ENCODE data around the gene TEDC1. TPM values are rescaled to one million over a fixed set of nuclear protein-coding genes. Genes with fewer than 3 reads are reported as not detected.

The TEDC1 gene
- polyA plus RNA-seq, 1 of the 3 experiments (the other 2 are of a cell fraction), result 13.4 TPM

DNA sequence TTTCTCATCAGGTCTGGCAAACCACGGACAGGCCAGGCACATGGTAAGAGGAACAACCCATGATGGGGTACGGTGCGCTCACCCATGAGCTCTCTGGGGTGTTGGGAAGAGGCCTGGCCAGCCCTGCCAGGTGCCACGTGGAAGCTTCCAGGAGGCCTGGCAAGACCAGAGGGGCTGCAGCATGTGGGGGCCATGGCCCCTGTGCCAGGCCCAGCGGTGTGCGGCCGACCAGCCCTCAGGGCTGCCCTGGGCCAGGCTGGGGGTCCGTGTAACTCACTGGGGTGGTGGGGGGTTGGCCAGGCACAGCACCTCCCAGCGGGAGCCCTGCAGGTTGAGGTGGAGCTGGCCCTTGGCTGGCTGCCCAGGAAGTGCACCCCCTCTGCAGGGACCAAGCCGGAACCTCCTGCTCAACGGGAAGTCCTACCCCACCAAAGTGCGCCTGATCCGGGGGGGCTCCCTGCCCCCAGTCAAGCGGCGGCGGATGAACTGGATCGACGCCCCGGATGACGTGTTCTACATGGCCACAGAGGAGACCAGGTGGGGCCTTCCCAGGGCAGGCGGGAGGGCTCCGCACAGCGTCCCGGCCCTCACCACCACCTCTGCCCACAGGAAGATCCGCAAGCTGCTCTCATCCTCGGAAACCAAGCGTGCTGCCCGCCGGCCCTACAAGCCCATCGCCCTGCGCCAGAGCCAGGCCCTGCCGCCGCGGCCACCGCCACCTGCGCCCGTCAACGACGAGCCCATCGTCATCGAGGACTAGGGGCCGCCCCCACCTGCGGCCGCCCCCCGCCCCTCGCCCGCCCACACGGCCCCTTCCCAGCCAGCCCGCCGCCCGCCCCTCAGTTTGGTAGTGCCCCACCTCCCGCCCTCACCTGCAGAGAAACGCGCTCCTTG, 21.3 kb upstream of the TEDC1 start:
- Histone ChIP-seq H3K4me1 (ENCODE audit: control insufficient read depth in 1 of 2, insufficient read depth in 2 of 2, low read depth in 1 of 2, low read length in 1 of 2) (peaks cover 5 to 71% of the 10 kb centered on the region in 2 experiments; a peak in 3 of 4 replicates), H3K27ac (ENCODE audit: low read depth in 2 of 2, low read length in 1 of 2) (peak overlapping the region in 1 of 2 experiments; percentile 99; a peak in 2 of 4 replicates), H3K27me3 (ENCODE audit: insufficient read depth) (no peaks in the 10 kb centered on the region), H3K4me2 (no peak overlapping the region), H3F3A (replicated peaks; ENCODE audit: insufficient read depth) (peaks cover 3% of the 10 kb centered on the region), H4K20me1 (ENCODE audit: insufficient read depth) (no peaks in the 10 kb centered on the region), H2AFZ (ENCODE audit: low read depth) (no peak overlapping the region), H3K9ac (no peak overlapping the region), H3K9me2 (no peaks in the 10 kb centered on the region), H3K79me2 (ENCODE audit: insufficient read depth) (no peaks in the 10 kb centered on the region), H3K4me3 (ENCODE audit: low read depth in 2 of 2, low read length in 1 of 2) (no peak overlapping the region), H3K9me3 (no peaks in the 10 kb centered on the region), H3K36me3 (replicated peaks in 1 of 2; ENCODE audit: control insufficient read depth in 1 of 2, insufficient read depth in 2 of 2, low read length in 1 of 2) (peaks cover under 1 to 46% of the 10 kb centered on the region in 2 experiments)
- TF ChIP-seq REST (IDR thresholded peaks at IDR 0.05; ENCODE audit: low read depth, low read length), result no peak
- no peak for TF ChIP-seq MEF2A (IDR thresholded peaks at IDR 0.05; ENCODE audit: borderline replicate concordance, low read depth)
- TF ChIP-seq USF1 (IDR thresholded peaks at IDR 0.05; ENCODE audit: borderline replicate concordance, low read depth), result no peak
- no peak for TF ChIP-seq POLR2AphosphoS5 (IDR thresholded peaks at IDR 0.05; ENCODE audit: low read depth, low read length)
- TF ChIP-seq RAD21 (IDR thresholded peaks at IDR 0.05; ENCODE audit: low read length), result no peak
- no peak for TF ChIP-seq ELF1 (IDR thresholded peaks at IDR 0.05)
- no peak for TF ChIP-seq MXI1 (IDR thresholded peaks at IDR 0.05; ENCODE audit: low read depth, low read length)
- TF ChIP-seq, protein P1, sequence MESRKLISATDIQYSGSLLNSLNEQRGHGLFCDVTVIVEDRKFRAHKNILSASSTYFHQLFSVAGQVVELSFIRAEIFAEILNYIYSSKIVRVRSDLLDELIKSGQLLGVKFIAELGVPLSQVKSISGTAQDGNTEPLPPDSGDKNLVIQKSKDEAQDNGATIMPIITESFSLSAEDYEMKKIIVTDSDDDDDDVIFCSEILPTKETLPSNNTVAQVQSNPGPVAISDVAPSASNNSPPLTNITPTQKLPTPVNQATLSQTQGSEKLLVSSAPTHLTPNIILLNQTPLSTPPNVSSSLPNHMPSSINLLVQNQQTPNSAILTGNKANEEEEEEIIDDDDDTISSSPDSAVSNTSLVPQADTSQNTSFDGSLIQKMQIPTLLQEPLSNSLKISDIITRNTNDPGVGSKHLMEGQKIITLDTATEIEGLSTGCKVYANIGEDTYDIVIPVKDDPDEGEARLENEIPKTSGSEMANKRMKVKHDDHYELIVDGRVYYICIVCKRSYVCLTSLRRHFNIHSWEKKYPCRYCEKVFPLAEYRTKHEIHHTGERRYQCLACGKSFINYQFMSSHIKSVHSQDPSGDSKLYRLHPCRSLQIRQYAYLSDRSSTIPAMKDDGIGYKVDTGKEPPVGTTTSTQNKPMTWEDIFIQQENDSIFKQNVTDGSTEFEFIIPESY (IDR thresholded peaks at IDR 0.05; ENCODE audit: borderline replicate concordance, low read depth), result no peak
- no peak for TF ChIP-seq JUND (IDR thresholded peaks at IDR 0.05)
- ChIA-PET POLR2A (interaction anchor here (0.6 to 3.2 kb wide), 4 partner anchors 11 to 47 kb away, joined by 3 to 16 read pairs (median 4); no protein-coding TSS in a partner anchor), CTCF (interaction anchor here (0.9 to 8.1 kb wide), 9 partner anchors 14 to 99 kb away, joined by 3 to 137 read pairs (median 25); partner anchors contain the start of genes CRIP1 and TEDC1)
- WGBS (ENCODE audit: low lambda C conversion rate), result 96% methylated on average over 47 of the region's 54 CpGs
- DNase-seq, result no peak

All from SK-N-SH (cell line).